GM12872 (cell line): ENCODE measurements around the gene UROD.

ENCODE experiments used
- TF ChIP-seq, protein P1 (sequence below): IDR thresholded peaks from 3 replicates; pipeline ENCODE4 v1.5.1; 2011; ENCODE audit warnings: low read depth, mild to moderate bottlenecking, low read length, moderate library complexity; ENCODE audit not compliant: insufficient read depth

Gene UROD

DNA sequence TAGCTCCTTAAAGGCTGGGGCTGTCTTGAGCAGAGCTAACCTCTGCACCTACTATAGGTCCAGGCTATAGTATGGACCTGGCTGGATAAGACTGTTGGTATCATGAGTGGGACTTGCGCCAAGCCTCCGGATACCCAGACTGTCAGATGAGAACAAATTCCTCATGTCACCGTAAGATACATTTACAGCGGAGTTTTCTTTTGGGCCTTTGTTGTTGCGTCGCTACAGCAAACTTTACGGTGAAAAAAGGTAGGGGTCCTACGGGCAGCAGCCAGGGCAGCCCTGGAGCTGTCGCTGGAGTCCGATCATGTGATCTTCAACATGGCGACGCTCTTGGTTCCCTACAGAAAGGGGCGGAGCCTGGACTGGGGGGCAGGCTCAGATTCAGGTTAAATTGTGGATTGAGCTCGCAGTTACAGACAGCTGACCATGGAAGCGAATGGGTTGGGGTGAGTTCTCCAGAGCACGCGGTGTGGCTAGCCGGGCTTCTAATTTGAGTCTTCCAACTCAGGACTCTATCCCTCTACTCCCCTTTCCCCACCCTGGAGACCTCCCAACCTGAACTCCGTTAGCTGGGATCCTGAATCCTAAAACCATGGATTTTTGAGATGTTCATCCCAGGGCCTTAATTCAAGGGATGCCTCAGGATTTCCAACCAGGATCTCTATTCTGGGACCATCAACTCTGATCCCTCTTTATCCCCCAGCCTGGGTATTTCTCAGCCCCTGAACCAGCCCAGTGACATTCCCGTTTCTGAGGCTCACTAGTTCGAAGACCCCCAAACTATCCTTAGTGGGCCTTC lies at the start of gene UROD:
Gene UROD, plus strand, starts transcription at position 418 of the 802 bp plus-strand sequence. Its CDS starts 12 bp downstream, at position 430.
- TF ChIP-seq, protein P1, sequence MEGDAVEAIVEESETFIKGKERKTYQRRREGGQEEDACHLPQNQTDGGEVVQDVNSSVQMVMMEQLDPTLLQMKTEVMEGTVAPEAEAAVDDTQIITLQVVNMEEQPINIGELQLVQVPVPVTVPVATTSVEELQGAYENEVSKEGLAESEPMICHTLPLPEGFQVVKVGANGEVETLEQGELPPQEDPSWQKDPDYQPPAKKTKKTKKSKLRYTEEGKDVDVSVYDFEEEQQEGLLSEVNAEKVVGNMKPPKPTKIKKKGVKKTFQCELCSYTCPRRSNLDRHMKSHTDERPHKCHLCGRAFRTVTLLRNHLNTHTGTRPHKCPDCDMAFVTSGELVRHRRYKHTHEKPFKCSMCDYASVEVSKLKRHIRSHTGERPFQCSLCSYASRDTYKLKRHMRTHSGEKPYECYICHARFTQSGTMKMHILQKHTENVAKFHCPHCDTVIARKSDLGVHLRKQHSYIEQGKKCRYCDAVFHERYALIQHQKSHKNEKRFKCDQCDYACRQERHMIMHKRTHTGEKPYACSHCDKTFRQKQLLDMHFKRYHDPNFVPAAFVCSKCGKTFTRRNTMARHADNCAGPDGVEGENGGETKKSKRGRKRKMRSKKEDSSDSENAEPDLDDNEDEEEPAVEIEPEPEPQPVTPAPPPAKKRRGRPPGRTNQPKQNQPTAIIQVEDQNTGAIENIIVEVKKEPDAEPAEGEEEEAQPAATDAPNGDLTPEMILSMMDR, result no peak

DNA sequence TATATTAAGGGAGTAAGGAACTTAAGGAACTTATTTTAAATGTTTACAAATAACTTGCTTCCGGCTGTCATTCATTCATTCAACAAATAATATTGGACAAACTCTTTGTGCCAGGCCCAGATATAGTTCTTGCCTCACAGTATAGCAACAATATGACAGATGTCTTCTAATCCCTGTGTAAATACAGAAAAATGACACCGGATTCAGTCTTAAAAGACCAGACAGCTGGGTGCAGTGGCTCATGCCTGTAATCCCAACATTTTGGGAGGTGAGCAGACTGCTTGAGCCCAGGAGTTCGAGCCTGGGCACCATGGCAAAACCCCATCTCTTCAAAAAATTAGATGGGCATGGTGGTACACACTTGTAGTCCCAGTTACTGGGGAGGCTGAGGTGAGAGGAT lies 49.3 kb upstream of the UROD start:
- TF ChIP-seq, protein P1, result no peak

DNA sequence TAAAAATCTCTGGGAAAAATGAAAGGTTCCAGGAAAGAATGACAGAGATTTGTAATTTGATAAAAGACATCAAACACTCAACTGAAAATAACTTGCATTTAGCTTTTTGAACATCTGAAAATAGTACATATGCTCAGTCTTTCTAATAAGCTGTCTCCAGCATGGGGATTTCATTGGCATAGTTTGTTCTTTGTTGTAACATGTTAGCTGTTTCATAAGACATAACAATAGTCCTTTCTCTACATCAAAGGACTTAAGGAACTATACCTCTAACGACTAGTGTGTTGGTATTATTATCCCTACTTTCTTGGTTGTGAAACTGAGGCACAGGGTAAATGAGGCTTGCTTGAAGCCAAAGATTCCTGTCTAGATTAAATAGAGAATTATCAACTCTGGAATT lies 47.7 kb upstream of the UROD start:
- TF ChIP-seq, protein P1, result no peak

DNA sequence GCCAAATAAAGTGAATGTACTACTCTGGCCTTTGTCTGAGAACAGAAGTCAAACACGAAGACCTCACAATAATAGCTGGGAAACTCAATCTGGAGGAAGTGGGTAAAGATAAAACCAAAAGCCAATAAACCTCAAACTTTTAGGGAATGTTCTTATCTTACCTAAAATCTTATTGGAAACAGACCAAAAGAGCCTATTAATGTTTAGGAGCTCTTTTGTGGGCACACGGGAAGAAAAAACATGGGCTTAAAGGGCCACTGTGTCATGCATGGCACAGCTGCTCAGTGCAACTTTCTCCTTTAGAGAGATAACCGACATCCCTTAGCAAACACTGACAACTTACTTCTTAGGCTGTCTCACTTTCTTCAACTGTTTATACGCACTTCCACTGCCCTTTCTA lies 41.7 kb upstream of the UROD start:
- TF ChIP-seq, protein P1, result no peak

DNA sequence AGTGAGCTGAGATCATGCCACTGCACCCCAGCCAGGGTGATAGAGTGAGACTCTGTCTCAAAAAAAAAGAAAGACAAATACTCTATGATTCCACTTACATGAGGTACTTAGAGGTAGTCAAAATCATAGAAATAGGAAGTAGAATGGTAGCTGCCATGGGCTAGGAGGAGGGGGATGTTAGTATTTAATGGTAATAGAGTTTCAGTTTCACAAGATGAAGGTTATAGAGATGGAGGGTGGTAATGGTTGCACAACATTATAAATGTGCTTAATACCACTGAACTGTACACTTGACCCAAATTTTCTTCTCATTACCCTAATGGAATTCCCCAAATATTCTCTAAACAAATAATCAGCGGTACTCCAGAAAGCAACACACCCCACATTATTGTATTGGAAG lies 38.4 kb upstream of the UROD start:
- TF ChIP-seq, protein P1, result no peak

DNA sequence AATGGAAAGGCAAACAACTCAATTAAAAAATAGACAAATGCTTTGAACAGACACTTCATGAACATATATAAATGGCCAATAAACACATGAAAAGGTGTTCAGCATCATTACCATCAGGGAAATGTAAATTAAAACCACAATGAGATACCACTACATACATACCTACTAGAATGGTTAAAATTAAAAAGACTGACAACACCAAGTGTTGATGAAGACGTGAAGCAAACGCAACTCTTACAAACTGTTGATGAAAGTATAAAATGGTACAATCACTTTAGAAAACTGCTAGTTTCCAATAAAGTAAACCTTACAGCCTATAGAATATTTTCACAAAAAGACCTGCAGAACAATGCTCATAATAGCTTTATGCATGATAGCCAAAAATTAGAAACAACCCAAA lies 35.8 kb upstream of the UROD start:
- TF ChIP-seq, protein P1, result no peak

DNA sequence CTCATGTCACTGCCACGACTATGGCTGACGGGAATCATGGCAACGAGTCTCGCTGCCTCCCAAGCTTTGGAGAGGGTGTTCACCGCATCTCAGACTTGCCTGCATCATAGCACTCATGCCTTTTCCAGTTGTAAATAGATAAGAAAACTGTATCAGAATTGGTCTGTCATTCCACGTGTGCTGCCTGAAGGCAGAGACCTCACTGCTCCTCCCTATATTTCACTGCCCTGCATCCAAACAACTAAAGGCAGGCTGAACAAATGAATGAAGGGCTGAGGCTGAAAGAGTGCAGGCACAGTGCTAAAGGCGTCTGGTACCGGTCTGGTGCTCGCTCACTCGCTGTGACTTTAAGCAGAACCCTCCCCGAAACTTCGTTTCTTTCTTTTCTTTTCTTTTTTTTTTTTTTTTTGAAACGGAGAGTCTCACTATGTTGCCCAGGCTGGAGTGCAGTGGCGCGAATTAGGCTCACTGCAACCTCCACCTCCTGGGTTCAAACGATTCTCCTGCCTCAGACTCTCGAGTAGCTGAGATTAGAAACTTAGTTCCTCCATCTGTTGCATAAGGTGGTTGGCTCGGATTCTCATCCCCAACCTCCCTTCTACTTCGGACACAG lies 26.2 kb upstream of the UROD start:
- TF ChIP-seq, protein P1, result no peak
